ENCODE measurements around the gene LDLRAD4. TPM values are rescaled to one million over a fixed set of nuclear protein-coding genes. Genes with fewer than 3 reads are reported as not detected.

The LDLRAD4 gene
- total RNA-seq, 1 experiment from 2014 or later, result 0.68 TPM

DNA sequence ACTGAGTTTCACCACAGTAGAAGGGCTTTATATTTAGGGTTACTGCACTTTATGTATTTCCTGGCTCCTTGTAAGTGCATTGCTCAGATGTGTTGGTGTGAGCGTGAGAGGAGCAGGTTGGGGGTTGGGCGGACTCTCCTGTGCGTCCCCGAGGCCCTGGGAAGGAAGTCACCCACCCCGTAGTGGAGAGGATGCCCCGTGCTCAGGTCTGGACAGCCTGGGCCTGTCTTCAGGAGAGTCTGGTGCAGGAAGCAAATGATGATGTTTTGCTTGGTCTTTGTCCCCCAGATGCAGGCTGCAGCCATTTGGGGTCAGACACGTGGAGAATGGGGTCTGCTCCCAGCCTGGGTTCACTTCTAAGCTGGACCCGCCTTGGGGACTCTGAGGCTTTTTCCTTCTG is 182.8 kb downstream of the LDLRAD4 start:
- no peaks in the 10 kb centered on the region for H3K4me1 ChIP-seq (replicated peaks)
- no peak for DNase-seq (ENCODE audit: low read depth in 1 of 2, low spot score in 2 of 2)
- no peaks in the 10 kb centered on the region for H3K9me3 ChIP-seq (replicated peaks)
- 0 out of 2 replicates have a peak, but pooled peaks cover 2% of the 10 kb centered on the region for H3K27me3 ChIP-seq (replicated peaks)
- H3K36me3 ChIP-seq, result no peaks in the 10 kb centered on the region
- no peak overlapping the region for H3K4me3 ChIP-seq
- no peak overlapping the region for H3K27ac ChIP-seq

DNA sequence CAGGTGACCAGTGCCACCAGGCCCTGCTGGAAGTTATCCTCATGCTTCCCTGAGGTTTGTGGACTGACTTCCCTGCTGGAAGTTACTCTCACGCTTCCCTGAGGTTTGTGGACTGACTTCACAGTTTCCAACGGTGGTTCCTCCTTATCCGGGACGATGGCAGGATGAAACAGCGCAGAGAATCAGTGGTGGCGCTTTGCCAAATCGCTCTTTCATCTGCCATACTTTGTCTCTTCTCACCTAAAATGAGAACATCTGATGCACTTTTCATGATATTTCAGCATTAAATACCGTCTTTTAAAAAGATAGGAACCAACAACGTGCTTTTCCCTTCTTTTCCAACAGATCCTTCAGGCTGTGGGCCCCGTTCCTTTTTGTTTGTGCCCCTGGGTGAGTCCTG is 183.3 kb downstream of the LDLRAD4 start:
- Histone ChIP-seq H3K27me3 (replicated peaks) (0 out of 2 replicates have a peak, but pooled peaks cover 2% of the 10 kb centered on the region), H3K9me3 (replicated peaks) (no peaks in the 10 kb centered on the region)

GRCh38 chr18:13403786-13404549 is 185.4 kb downstream of the LDLRAD4 start:
- no peak for DNase-seq (ENCODE audit: low read depth in 1 of 2, low spot score in 2 of 2)
- Histone ChIP-seq H3K36me3 (no peaks in the 10 kb centered on the region), H3K27me3 (replicated peaks) (0 out of 2 replicates have a peak, but pooled peaks cover 2% of the 10 kb centered on the region)

More for the DNA sequence above, 183.3 kb downstream of the LDLRAD4 start:
- Histone ChIP-seq H3K36me3 (no peaks in the 10 kb centered on the region), H3K4me3 (no peak overlapping the region), H3K27ac (no peak overlapping the region), H3K4me1 (replicated peaks) (no peaks in the 10 kb centered on the region)
- no peak for DNase-seq (ENCODE audit: low read depth in 1 of 2, low spot score in 2 of 2)

DNA sequence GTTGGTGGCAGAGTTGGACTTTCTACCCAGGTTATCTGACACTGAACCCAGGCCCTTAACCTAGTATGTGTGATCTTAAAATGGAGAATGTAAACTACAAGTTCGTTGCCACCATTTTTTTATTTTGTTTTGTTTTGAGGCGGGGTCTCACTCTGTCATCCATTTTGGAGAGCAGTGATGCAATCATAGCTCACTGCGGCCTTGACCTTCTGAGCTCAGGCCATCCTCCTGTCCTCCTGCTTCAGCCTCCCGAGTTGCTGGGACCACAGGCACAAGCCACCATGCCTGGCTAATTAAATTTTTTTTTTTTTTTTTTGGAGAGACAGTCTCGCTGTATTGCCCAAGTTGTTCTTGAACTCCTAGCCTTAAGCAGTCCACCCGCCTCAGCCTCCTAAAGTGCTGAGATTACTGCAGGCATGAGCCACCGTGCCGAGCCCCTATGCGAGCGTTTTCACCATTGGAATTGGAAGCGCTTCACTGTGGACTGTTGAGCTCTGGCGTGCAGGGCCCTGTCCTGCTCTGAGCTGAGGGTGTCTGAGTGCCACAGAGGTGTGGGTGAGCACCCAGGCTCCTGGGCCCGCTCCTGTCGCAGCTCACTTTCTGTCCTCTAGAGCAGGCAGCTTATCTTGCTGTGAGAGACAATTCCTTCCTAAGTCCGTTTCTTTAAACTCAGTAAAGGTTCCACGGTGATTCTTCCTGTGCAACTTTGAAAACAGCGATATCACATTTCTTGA is 186.9 kb downstream of the LDLRAD4 start:
- Histone ChIP-seq H3K36me3 (no peaks in the 10 kb centered on the region), H3K27me3 (replicated peaks) (no peaks in the 10 kb centered on the region), H3K4me3 (no peak overlapping the region), H3K27ac (no peak overlapping the region), H3K9me3 (replicated peaks) (no peaks in the 10 kb centered on the region), H3K4me1 (replicated peaks) (no peaks in the 10 kb centered on the region)
- DNase-seq (ENCODE audit: low read depth in 1 of 2, low spot score in 2 of 2), result no peak

More at GRCh38 chr18:13403786-13404549, 185.4 kb downstream of the LDLRAD4 start:
- no peak overlapping the region for H3K27ac ChIP-seq
- H3K4me1 ChIP-seq (replicated peaks), result no peaks in the 10 kb centered on the region
- H3K4me3 ChIP-seq, result no peak overlapping the region
- H3K9me3 ChIP-seq (replicated peaks), result no peaks in the 10 kb centered on the region

DNA sequence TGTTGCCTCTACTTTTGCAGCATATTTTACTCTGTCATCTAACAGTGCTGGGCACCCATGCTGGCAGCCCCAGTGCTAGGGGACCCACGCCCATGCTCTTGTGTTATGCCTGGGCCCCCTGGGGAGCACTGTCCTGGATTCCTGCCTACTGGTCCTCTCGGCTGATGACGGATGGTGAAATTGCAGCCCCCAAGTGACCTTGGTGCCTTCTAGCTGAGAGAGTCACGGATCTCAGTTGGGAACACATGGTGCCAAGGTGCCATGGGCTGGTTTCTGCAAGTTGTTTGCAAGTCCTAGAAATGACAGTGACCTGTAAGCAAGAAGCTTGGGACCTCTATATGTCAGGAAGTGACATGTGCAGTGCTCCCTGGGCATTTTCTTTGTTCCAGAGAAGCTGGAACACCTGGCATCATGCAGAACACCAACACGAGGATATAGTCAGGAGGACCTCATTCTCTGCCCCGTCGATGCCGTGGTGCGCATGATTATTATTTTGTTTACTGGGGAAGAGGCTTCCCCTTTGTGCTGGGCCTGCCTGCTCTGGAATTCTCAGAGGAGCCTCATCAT is 187.6 kb downstream of the LDLRAD4 start:
- no peaks in the 10 kb centered on the region for H3K9me3 ChIP-seq (replicated peaks)
- DNase-seq (ENCODE audit: low read depth in 1 of 2, low spot score in 2 of 2), result no peak
- H3K27me3 ChIP-seq (replicated peaks), result no peaks in the 10 kb centered on the region
- no peaks in the 10 kb centered on the region for H3K4me1 ChIP-seq (replicated peaks)
- H3K27ac ChIP-seq, result no peak overlapping the region
- H3K36me3 ChIP-seq, result no peaks in the 10 kb centered on the region
- no peak overlapping the region for H3K4me3 ChIP-seq

- Histone ChIP-seq H3K27me3 (replicated peaks) (no peaks in the 10 kb centered on the region), H3K36me3 (no peaks in the 10 kb centered on the region), H3K4me3 (no peak overlapping the region), H3K4me1 (replicated peaks) (no peaks in the 10 kb centered on the region), H3K27ac (no peak overlapping the region), H3K9me3 (replicated peaks) (no peaks in the 10 kb centered on the region)
- DNase-seq (ENCODE audit: low read depth in 1 of 2, low spot score in 2 of 2), result no peak
These were observed 188.2 kb downstream of the LDLRAD4 start for GRCh38 chr18:13406736-13407135.

GRCh38 chr18:13407484-13407883 is 188.9 kb downstream of the LDLRAD4 start:
- Histone ChIP-seq H3K36me3 (no peaks in the 10 kb centered on the region), H3K4me1 (replicated peaks) (no peaks in the 10 kb centered on the region), H3K9me3 (replicated peaks) (no peaks in the 10 kb centered on the region), H3K27me3 (replicated peaks) (no peaks in the 10 kb centered on the region), H3K4me3 (no peak overlapping the region), H3K27ac (no peak overlapping the region)
- DNase-seq (ENCODE audit: low read depth in 1 of 2, low spot score in 2 of 2), result no peak

GRCh38 chr18:13409026-13409425 is 190.5 kb downstream of the LDLRAD4 start:
- Histone ChIP-seq H3K4me3 (no peak overlapping the region), H3K27me3 (replicated peaks) (no peaks in the 10 kb centered on the region), H3K9me3 (replicated peaks) (no peaks in the 10 kb centered on the region), H3K36me3 (no peaks in the 10 kb centered on the region), H3K4me1 (replicated peaks) (no peaks in the 10 kb centered on the region), H3K27ac (no peak overlapping the region)
- no peak for DNase-seq (ENCODE audit: low read depth in 1 of 2, low spot score in 2 of 2)

- H3K36me3 ChIP-seq, result no peaks in the 10 kb centered on the region
- H3K9me3 ChIP-seq (replicated peaks), result no peaks in the 10 kb centered on the region
- H3K4me1 ChIP-seq (replicated peaks), result no peaks in the 10 kb centered on the region
- DNase-seq (ENCODE audit: low read depth in 1 of 2, low spot score in 2 of 2), result no peak
- no peak overlapping the region for H3K4me3 ChIP-seq
- no peak overlapping the region for H3K27ac ChIP-seq
- H3K27me3 ChIP-seq (replicated peaks), result no peaks in the 10 kb centered on the region
These were observed 191.4 kb downstream of the LDLRAD4 start for GRCh38 chr18:13409997-13410396.

- no peak overlapping the region for H3K27ac ChIP-seq
- no peaks in the 10 kb centered on the region for H3K36me3 ChIP-seq
- no peaks in the 10 kb centered on the region for H3K9me3 ChIP-seq (replicated peaks)
- no peak for DNase-seq (ENCODE audit: low read depth in 1 of 2, low spot score in 2 of 2)
- no peaks in the 10 kb centered on the region for H3K4me1 ChIP-seq (replicated peaks)
- no peak overlapping the region for H3K4me3 ChIP-seq
- no peaks in the 10 kb centered on the region for H3K27me3 ChIP-seq (replicated peaks)
These were observed 191.9 kb downstream of the LDLRAD4 start for GRCh38 chr18:13410471-13410870.

GRCh38 chr18:13412017-13412416 is 193.5 kb downstream of the LDLRAD4 start:
- no peak for DNase-seq (ENCODE audit: low read depth in 1 of 2, low spot score in 2 of 2)
- H3K36me3 ChIP-seq, result no peaks in the 10 kb centered on the region
- H3K4me1 ChIP-seq (replicated peaks), result no peaks in the 10 kb centered on the region
- no peaks in the 10 kb centered on the region for H3K9me3 ChIP-seq (replicated peaks)
- H3K4me3 ChIP-seq, result no peak overlapping the region
- H3K27me3 ChIP-seq (replicated peaks), result no peaks in the 10 kb centered on the region
- H3K27ac ChIP-seq, result no peak overlapping the region

- Histone ChIP-seq H3K27ac (no peak overlapping the region), H3K9me3 (replicated peaks) (no peaks in the 10 kb centered on the region), H3K4me1 (replicated peaks) (no peaks in the 10 kb centered on the region), H3K27me3 (replicated peaks) (no peaks in the 10 kb centered on the region), H3K4me3 (no peak overlapping the region), H3K36me3 (no peaks in the 10 kb centered on the region)
- DNase-seq (ENCODE audit: low read depth in 1 of 2, low spot score in 2 of 2), result no peak
These were observed 194.3 kb downstream of the LDLRAD4 start for GRCh38 chr18:13412901-13413300.

GRCh38 chr18:13414102-13414501 is 195.5 kb downstream of the LDLRAD4 start:
- H3K9me3 ChIP-seq (replicated peaks), result no peaks in the 10 kb centered on the region
- no peak for DNase-seq (ENCODE audit: low read depth in 1 of 2, low spot score in 2 of 2)
- H3K4me1 ChIP-seq (replicated peaks), result no peaks in the 10 kb centered on the region
- no peak overlapping the region for H3K4me3 ChIP-seq
- no peak overlapping the region for H3K27ac ChIP-seq
- H3K36me3 ChIP-seq, result no peaks in the 10 kb centered on the region
- no peaks in the 10 kb centered on the region for H3K27me3 ChIP-seq (replicated peaks)

GRCh38 chr18:13414521-13414920 is 196.0 kb downstream of the LDLRAD4 start:
- Histone ChIP-seq H3K4me3 (no peak overlapping the region), H3K27me3 (replicated peaks) (no peaks in the 10 kb centered on the region), H3K4me1 (replicated peaks) (no peaks in the 10 kb centered on the region), H3K36me3 (no peaks in the 10 kb centered on the region), H3K27ac (no peak overlapping the region), H3K9me3 (replicated peaks) (no peaks in the 10 kb centered on the region)
- no peak for DNase-seq (ENCODE audit: low read depth in 1 of 2, low spot score in 2 of 2)
